ENCODE data around the gene ISM2.

- TF ChIP-seq POLR2AphosphoS5 (IDR thresholded peaks at IDR 0.05), result no peak
- TF ChIP-seq POLR2A (IDR thresholded peaks at IDR 0.05), result no peak
- TF ChIP-seq CTCF (IDR thresholded peaks at IDR 0.05), result no peak
These were observed at the start of gene ISM2 for GRCh38 chr14:77498120-77498979.
